Gastrocnemius medialis (tissue), 4 donors: ENCODE data around the gene ZNF236. TPM values are rescaled to one million over a fixed set of nuclear protein-coding genes. Genes with fewer than 3 reads are reported as not detected.

Experiments
- ATAC-seq, 2 donors: fragments of 150-250 bp; one replicate each; pipeline ENCODE4 v1.9.1; 2016
- DNase-seq, 2 donors: peaks; one replicate each; pipeline ENCODE4 v3.0.0-alpha.2; 2019
- H3K27ac ChIP-seq, 4 donors: fragments of 200-600 bp; sonication (generic); 1 replicate in 1 of 4; 2 replicates in 3 of 4; pipeline ENCODE4 v1.5.1; 2016 to 2018; ENCODE audit warnings: mild to moderate bottlenecking in 2 of 4, moderate library complexity in 1 of 4
- H3K27me3 ChIP-seq, 3 donors: fragments of 200-600 bp; sonication (generic) in 2 of 3; 1 replicate in 1 of 3; 2 replicates in 2 of 3; pipeline versions ENCODE4 v1.5.1 to v1.6.0; 2016 to 2019; ENCODE audit warnings: mild to moderate bottlenecking in 1 of 3, moderate library complexity in 1 of 3
- H3K36me3 ChIP-seq, 2 donors: fragments of 200-600 bp; sonication (generic) in 1 of 2; one replicate each; pipeline ENCODE4 v1.5.1; 2017 to 2018
- H3K4me1 ChIP-seq, 2 donors: fragments of 200-600 bp; sonication (generic) in 1 of 2; one replicate each; pipeline ENCODE4 v1.5.1; 2016 to 2017; ENCODE audit warnings: mild to moderate bottlenecking in 2 of 2
- H3K4me3 ChIP-seq, 4 donors: fragments of 200-600 bp; sonication (generic) in 3 of 4; 1 replicate in 1 of 4; 2 replicates in 3 of 4; pipeline ENCODE4 v1.5.1; 2016 to 2019; ENCODE audit warnings: mild to moderate bottlenecking in 2 of 4
- H3K9me3 ChIP-seq, 3 donors: fragments of 200-600 bp; sonication (generic) in 2 of 3; 1 replicate in 1 of 3; 2 replicates in 2 of 3; pipeline ENCODE4 v1.5.1; 2016 to 2019
- POLR2A ChIP-seq, 2 donors: fragments of 450-650 bp; IDR thresholded peaks; one replicate each; pipeline ENCODE4 v1.6.1; 2017; ENCODE audit warnings: antibody characterized with exemption in 2 of 2, mild to moderate bottlenecking in 2 of 2, moderate library complexity in 2 of 2
- in situ Hi-C, 4 donors: fragments of 200-750 bp; cut with MboI; loops; one replicate each; pipeline versions ENCODE4 v1.15.0 to v1.8.0; 2017; ENCODE audit warnings: low sequenced_read_pairs in 4 of 4
- intact Hi-C: fragments of 100-400 bp; cut with DNase I; formaldehyde crosslinking; loops from one replicate; pipeline ENCODE4 v1.15.1; 2023; ENCODE audit warnings: low total_unique reads
- total RNA-seq, 4 donors: library from RNA; depleted of rRNA; stranded (reverse); fragments of >200 nt; gene quantifications; one replicate each; pipeline versions ENCODE4 v1.1.0 to v1.2.3, GENCODE V29; 2016
- TF ChIP-seq, protein P1 (sequence below), 5 experiments: fragments of 450-650 bp in 3 of 5; fragments of 200-600 bp in 2 of 5; sonication (generic) in 2 of 5; IDR thresholded peaks in 4 of 5; conservative IDR thresholded peaks in 1 of 5; 1 replicate in 4 of 5; 2 replicates in 1 of 5; pipeline ENCODE4 v1.5.1; 2016 to 2019; ENCODE audit warnings: antibody characterized with exemption in 5 of 5, mild to moderate bottlenecking in 3 of 5, moderate library complexity in 3 of 5

Gene ZNF236
- total RNA-seq, 4 donors from 2014 or later, result 6.2 to 7.1 (median 6.5) TPM

DNA sequence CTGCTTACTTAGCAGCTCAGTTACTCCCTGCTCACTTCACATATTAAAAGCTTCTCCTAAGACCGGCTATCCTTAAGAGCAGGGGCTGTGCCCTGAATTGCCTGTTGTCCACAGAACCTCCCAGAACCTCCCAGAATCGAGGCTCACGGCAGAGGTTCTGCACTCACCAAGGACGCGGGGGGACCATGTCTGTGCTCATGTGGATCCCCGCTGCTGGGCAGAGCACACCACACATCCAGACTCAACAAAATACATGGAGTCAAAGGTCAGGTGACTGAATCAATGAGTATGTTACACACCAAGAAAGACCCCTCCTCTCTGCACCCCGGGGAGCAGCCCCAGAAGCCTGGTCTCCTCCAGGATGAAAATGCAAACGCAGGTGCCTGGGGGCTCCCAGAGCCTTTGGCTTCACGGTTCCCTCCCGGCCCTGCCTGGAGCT, 161.3 kb downstream of the ZNF236 start:
- H3K27ac ChIP-seq, result no peak overlapping the region
- H3K9me3 ChIP-seq, result no peaks in the 10 kb centered on the region
- DNase-seq (no peak), ATAC-seq (peak; percentile 19)
- H3K4me3 ChIP-seq, result no peak overlapping the region
- H3K4me1 ChIP-seq, result no peaks in the 10 kb centered on the region
- in situ Hi-C loops (loop anchor here in 3 of 4 donors (5.0 to 25.0 kb wide), 5 partner anchors 59 to 229 kb away; partner anchors contain the start of gene ZNF236 (in 1 of the 3)), intact Hi-C loops (loop anchor here (2.0 kb wide), 2 partner anchors 61 to 181 kb away; no protein-coding TSS in a partner anchor)
- H3K36me3 ChIP-seq, result no peaks in the 10 kb centered on the region
- H3K27me3 ChIP-seq, result no peaks in the 10 kb centered on the region
- TF ChIP-seq POLR2A (IDR thresholded peaks at IDR 0.05), result no peak
- TF ChIP-seq, protein P1, sequence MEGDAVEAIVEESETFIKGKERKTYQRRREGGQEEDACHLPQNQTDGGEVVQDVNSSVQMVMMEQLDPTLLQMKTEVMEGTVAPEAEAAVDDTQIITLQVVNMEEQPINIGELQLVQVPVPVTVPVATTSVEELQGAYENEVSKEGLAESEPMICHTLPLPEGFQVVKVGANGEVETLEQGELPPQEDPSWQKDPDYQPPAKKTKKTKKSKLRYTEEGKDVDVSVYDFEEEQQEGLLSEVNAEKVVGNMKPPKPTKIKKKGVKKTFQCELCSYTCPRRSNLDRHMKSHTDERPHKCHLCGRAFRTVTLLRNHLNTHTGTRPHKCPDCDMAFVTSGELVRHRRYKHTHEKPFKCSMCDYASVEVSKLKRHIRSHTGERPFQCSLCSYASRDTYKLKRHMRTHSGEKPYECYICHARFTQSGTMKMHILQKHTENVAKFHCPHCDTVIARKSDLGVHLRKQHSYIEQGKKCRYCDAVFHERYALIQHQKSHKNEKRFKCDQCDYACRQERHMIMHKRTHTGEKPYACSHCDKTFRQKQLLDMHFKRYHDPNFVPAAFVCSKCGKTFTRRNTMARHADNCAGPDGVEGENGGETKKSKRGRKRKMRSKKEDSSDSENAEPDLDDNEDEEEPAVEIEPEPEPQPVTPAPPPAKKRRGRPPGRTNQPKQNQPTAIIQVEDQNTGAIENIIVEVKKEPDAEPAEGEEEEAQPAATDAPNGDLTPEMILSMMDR (IDR thresholded peaks at IDR 0.05 in 4 of 5, conservative IDR thresholded peaks at IDR 0.05 in 1 of 5), result no peak

DNA sequence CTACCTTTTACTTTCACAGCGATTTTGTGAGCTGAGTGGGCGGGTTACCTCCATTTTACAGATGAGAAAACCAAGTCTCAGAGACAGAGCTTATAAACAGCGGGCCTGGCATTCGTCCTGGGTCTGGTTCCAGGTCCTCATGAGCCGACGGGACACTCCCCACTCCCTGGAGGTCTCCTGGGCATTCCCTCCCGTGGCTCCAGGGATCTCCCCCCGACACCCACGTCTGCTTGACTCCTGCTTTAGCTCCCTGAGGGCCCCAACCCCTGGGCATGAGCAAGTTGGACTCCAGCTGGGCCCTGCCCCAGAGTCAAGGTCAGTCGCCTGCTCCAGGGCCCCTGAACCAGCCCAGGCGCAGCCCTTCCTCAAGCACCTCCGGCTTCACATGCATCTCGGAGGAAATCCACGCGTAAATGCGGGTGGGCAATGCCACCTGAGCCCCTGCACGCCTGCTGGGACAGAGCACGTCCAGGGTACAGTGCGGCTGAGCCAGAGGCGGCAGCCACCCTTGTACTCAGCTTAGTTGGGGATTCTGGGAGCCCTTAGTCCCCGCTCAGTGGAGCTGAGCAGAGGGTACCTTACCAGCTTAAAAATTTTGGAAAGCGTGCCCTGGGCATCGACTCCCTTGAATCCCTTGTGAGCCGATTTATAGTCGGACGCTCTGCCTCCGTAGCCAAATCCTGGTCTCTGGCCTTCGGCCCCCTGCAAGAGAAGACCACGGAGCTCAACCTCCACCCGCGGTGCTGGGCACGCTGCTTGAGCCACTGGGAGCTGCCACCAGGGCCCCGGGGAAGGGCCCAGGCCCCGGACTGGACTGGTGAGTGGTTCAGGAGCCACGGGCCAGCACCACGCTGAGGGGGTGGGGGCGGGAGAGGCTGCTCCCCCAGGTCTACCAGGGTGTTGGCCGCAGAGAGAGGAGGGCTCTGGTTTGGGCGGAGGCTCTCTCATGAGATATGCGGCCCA, 162.1 kb downstream of the ZNF236 start:
- no peaks in the 10 kb centered on the region for H3K9me3 ChIP-seq
- DNase-seq (no peak), ATAC-seq (no peak)
- in situ Hi-C loops, result loop anchor here in 3 of 4 donors (5.0 to 25.0 kb wide), 5 partner anchors 60 to 228 kb away; partner anchors contain the start of gene ZNF236 (in 1 of the 3)
- no peaks in the 10 kb centered on the region for H3K4me1 ChIP-seq
- intact Hi-C loops, result no loop called here
- H3K27me3 ChIP-seq, result no peaks in the 10 kb centered on the region
- H3K36me3 ChIP-seq, result no peaks in the 10 kb centered on the region
- H3K4me3 ChIP-seq, result no peak overlapping the region
- TF ChIP-seq, protein P1 (IDR thresholded peaks at IDR 0.05 in 4 of 5, conservative IDR thresholded peaks at IDR 0.05 in 1 of 5), result no peak
- no peak for TF ChIP-seq POLR2A (IDR thresholded peaks at IDR 0.05)
- no peak overlapping the region for H3K27ac ChIP-seq

DNA sequence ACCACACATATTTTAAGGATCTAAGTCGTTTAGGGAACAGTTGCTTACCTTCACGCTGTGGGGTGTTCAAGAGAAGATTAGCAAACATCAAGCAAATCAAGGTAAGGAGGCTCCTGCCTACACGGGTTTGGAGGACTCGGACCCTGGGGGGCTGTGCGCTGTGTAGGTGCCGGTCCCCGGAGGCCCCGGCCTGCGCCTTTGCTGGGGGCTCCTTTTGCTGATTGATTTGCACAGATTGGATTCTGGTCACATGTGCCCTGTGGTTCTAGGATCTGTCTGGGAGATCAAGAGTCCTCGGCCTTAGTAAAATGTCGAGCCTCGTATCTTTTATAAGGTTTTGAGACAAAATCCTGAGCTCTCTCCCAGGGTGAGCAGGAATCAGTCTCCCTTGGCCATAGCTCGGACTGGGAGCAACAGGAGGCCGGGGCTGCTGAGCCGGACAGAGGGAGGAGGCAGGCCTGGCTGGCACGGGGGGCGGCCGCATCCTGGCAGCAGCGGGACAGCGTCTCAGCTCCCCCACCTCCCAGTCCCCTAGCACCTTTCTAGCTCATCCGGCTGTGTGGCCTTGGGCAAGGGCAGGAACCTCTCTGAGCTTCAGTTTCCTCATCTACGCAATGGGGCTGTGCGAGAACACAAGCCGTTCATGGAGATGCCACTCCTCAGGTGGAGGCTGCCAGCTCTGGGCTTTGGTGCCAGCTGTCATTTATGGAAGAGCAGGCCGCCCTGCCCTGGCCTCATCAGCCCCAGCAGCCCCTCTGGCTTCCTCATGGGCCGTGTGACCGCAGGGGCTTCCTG, 163.0 kb downstream of the ZNF236 start:
- intact Hi-C loops (no loop called here), in situ Hi-C loops (loop anchor here in 2 of 4 donors (10.0 to 25.0 kb wide), 4 partner anchors 61 to 227 kb away; partner anchors contain the start of gene ZNF236 (in 1 of the 2))
- H3K27ac ChIP-seq, result no peak overlapping the region
- ATAC-seq, result no peak
- H3K36me3 ChIP-seq, result no peaks in the 10 kb centered on the region
- no peaks in the 10 kb centered on the region for H3K9me3 ChIP-seq
- no peak for TF ChIP-seq POLR2A (IDR thresholded peaks at IDR 0.05)
- TF ChIP-seq, protein P1 (IDR thresholded peaks at IDR 0.05 in 4 of 5, conservative IDR thresholded peaks at IDR 0.05 in 1 of 5), result no peak
- no peak for DNase-seq
- no peaks in the 10 kb centered on the region for H3K27me3 ChIP-seq
- H3K4me3 ChIP-seq, result no peak overlapping the region
- H3K4me1 ChIP-seq, result no peaks in the 10 kb centered on the region

DNA sequence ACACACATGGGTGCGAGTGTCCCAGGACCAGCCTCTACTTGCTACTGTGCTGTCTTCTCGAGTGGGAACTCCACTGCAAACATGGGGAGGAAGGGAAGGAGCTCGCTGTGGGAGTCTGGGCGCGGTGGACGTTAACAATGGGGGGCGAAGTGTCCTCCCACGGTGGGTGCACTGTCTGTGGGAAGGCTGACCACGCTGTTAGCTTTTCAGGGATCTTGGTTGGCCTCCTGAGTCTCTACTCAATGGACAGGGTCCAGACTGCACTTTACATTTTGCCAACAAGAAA, 163.5 kb downstream of the ZNF236 start:
- Histone ChIP-seq H3K36me3 (no peaks in the 10 kb centered on the region), H3K27me3 (no peaks in the 10 kb centered on the region), H3K4me1 (no peaks in the 10 kb centered on the region), H3K9me3 (no peaks in the 10 kb centered on the region), H3K4me3 (no peak overlapping the region), H3K27ac (no peak overlapping the region)
- no peak for TF ChIP-seq POLR2A (IDR thresholded peaks at IDR 0.05)
- TF ChIP-seq, protein P1 (IDR thresholded peaks at IDR 0.05 in 4 of 5, conservative IDR thresholded peaks at IDR 0.05 in 1 of 5), result no peak
- in situ Hi-C loops (loop anchor here in 2 of 4 donors (10.0 to 25.0 kb wide), 4 partner anchors 61 to 226 kb away; partner anchors contain the start of gene ZNF236 (in 1 of the 2)), intact Hi-C loops (no loop called here)
- ATAC-seq, result no peak
- DNase-seq, result no peak
